PFSK-1 (cell line): ENCODE measurements around the gene PTPMT1.

Experiments used
- FOXP2 ChIP-seq: optimal IDR thresholded peaks from 2 replicates; pipeline ENCODE3; 2011; ENCODE audit warnings: borderline replicate concordance, control low read depth, inconsistent platforms; ENCODE audit not compliant: insufficient read depth; ENCODE audit errors: extremely low read length, extremely low read depth
- POLR2AphosphoS5 ChIP-seq: IDR thresholded peaks from 2 replicates; pipeline ENCODE4 v1.6.1; 2012; ENCODE audit warnings: low read depth, mild to moderate bottlenecking, control low read depth, low read length, moderate library complexity
- SIN3A ChIP-seq: IDR thresholded peaks from 2 replicates; pipeline ENCODE4 v1.6.1; 2012; ENCODE audit warnings: mild to moderate bottlenecking, low read length, moderate library complexity, borderline replicate concordance; ENCODE audit not compliant: insufficient read depth
- TAF1 ChIP-seq: IDR thresholded peaks from 2 replicates; pipeline ENCODE4 v1.6.1; 2012; ENCODE audit warnings: low read length, control low read depth, borderline replicate concordance; ENCODE audit not compliant: insufficient read depth

GRCh38 chr11:47516984-47517853 is 48.2 kb upstream of the PTPMT1 start:
- TF ChIP-seq FOXP2, result no peak
- TF ChIP-seq SIN3A, result no peak
- no peak for TF ChIP-seq TAF1
- no peak for TF ChIP-seq POLR2AphosphoS5
